GM12873 (cell line): ENCODE measurements around the gene TNFRSF1B.

Source experiments
- TF ChIP-seq, protein P1 (sequence below): IDR thresholded peaks from 2 replicates; pipeline ENCODE4 v1.5.1; 2012; ENCODE audit warnings: low read depth, mild to moderate bottlenecking, moderate library complexity, low read length, control low read depth; ENCODE audit not compliant: insufficient read depth; ENCODE audit errors: missing control alignments

Gene TNFRSF1B

DNA sequence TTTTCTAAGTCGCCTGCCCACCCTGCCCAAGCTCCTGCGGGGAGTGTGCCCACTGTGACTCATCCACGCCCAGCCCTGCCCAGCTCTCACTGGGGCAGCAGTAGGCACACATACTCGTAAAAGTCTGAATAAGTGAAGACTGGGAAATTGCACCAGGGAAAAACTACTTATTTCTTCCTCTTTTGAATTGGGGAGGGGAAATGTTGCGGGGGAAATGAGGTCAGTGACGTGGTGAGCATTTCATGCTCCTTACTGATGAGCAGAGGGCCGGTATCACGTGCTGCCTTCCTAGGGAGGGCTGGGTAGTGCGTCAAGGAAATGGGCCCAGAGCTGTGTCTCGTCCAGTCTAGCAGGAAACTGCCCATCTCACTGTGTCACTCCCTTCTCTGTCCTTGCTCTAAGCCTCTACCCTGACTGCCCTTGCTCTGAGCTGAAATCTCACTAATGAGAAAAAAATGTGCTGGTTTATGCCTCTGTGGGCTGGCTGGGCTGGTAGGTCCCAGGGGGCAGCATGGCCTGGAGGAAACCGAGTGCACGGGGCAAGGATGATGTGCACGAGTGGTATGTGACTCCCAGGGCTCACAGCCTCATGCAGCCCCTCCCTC is 13.5 kb upstream of the TNFRSF1B start:
- TF ChIP-seq, protein P1, sequence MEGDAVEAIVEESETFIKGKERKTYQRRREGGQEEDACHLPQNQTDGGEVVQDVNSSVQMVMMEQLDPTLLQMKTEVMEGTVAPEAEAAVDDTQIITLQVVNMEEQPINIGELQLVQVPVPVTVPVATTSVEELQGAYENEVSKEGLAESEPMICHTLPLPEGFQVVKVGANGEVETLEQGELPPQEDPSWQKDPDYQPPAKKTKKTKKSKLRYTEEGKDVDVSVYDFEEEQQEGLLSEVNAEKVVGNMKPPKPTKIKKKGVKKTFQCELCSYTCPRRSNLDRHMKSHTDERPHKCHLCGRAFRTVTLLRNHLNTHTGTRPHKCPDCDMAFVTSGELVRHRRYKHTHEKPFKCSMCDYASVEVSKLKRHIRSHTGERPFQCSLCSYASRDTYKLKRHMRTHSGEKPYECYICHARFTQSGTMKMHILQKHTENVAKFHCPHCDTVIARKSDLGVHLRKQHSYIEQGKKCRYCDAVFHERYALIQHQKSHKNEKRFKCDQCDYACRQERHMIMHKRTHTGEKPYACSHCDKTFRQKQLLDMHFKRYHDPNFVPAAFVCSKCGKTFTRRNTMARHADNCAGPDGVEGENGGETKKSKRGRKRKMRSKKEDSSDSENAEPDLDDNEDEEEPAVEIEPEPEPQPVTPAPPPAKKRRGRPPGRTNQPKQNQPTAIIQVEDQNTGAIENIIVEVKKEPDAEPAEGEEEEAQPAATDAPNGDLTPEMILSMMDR: no peak

DNA sequence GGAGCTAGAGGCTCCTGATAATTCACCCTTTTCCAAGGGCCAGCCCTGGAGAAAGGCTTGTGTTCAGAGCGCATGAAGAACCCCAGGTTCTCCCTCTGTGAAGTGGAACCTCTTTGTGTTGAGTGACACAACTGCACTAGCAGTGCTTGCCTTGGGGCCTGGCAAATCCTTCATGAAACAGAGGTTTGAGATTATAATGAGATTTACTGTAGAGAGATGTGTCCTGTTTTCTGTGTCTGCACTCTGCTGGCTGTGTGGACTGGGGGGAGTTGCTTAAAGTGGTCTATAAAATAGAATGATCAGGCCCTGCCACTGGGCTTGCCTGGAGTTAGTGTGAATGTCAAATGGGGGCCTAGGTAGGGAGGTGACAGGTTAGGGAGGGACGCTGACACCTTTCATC is 11.5 kb upstream of the TNFRSF1B start:
- TF ChIP-seq, protein P1: no peak

DNA sequence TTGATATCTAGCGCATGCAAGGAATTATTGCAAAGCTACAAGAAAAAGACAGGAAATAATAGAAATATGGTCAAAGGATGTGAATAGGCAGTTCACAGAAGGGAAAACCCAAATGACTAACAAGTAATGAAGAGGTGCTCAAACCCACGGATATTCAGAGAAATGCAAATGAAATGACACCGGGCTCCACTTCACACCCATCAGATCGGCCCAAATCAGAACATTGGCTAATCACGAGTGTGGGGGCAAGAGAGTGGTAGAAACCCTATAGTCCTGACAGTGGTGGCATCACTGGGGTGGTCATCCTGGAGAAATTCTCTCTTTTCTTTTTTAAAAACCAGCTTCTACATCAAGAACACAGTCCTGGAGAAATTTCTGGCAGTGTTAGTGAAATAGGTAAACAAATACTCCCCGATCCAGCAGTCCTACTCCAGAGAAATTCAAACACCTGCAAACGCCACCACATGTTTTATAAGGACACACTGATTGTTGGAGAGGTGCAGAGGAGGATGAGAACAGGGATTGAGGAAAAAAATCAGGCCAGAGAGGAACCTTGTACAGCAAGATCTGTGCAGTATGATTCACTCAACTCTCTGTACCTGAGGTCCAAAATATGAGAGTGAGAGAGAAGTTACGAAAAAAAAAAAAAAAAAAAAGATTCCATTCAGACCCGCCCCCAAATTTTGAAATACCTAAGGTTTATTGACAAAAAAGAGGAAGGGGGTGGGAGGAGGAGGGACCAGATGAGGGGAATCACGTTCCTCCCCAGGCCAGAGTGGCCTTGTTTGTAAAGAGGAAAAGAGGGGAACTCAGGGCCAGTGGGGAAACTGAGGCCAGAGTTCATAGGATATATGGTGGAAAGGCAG is 9.2 kb upstream of the TNFRSF1B start:
- TF ChIP-seq, protein P1: no peak

DNA sequence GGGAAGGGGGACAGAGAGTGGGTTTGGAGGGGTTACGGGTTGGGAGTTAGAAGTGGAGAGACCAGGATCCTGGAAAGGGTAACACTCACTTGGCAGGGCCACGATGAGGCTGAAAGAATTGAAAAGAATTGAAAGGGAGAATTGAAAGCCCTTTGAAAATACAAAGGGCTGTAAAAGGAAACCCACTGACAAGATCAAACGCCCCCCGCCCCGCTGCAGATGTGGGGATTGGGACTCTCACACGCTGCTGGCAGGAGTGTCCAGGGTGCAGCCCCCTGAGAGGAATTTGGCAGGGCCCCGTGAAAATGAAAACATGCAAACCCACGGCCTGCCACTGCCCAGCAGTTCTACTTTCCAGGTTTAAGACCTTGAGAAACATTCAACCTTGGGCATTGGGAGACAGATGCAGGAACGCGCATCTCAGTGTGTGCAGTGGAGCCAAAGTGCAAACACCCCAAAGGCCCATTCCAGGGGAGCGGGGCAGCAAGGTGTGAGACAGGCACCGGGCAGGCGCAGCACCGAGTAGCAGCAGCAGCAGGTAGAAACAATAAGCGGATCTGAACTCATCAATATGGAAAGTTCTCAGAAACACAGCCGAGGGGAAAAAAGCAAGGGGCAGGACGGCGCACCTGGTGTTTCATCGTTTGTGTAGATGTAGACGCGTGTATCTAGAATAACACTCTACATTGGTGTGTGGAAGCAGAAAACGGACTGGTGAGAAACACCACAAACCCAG is 8.3 kb upstream of the TNFRSF1B start:
- TF ChIP-seq, protein P1: no peak

DNA sequence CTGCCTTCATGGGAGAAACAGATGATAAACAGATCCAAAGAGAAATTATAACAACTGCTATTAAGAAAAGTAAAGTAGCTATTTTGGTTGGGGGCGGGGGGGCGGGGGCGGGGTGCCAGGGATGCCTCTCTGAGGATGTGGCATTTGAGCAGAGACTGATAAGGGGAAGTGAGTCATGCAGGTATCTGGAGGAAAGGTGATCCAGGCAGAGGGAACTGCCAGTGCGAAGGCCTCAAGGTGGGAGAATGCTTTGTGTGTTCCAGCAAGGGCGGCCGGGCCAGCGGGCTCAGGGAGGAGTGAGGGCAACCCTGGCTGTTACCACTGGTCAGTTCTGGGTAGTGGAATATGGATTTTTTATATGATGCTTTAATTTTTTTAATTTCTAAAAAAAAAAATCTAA is 7.0 kb upstream of the TNFRSF1B start:
- TF ChIP-seq, protein P1: no peak

DNA sequence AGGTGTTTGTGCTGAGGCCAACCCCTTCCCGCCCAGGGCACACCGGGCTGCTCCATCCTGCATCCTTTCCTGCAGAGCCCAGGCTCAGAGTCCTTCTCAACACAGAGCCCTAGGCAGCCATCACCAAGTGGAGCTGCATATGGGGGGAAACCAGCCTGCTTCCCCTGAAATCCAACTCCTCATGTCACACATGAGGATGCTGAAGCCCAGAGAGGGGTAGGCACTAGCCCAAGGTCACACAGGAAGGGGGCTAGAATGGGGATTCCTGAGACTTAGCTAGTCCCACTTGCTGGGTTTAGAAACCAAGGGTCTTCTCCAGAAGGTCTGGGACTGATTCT is 5.5 kb upstream of the TNFRSF1B start:
- TF ChIP-seq, protein P1: no peak
